Prostate gland (tissue), 2 donors: ENCODE measurements around the gene NXPH4. TPM values are rescaled to one million over a fixed set of nuclear protein-coding genes. Genes with fewer than 3 reads are reported as not detected.

Experiments used
- DNase-seq: peaks from one replicate; pipeline ENCODE4 v3.0.0-alpha.2; 2019; ENCODE audit warnings: low spot score
- H3K27ac ChIP-seq, 2 donors: fragments of 200-600 bp; sonication (generic); 2 replicates each; pipeline ENCODE4 v1.5.1; 2017 to 2019
- H3K27me3 ChIP-seq: fragments of 200-600 bp; sonication (generic); replicated peaks from 2 replicates; pipeline ENCODE4 v1.5.1; 2019; ENCODE audit not compliant: insufficient read depth
- H3K36me3 ChIP-seq, 2 donors: fragments of 200-600 bp; sonication (generic); 1 replicate in 1 of 2; 2 replicates in 1 of 2; pipeline versions ENCODE4 v1.5.1 to v1.8.1; 2017 to 2019
- H3K4me1 ChIP-seq: fragments of 200-600 bp; sonication (generic); replicated peaks from 2 replicates; pipeline ENCODE4 v1.5.1; 2019
- H3K4me3 ChIP-seq, 2 donors: fragments of 200-600 bp; sonication (generic); 2 replicates each; pipeline ENCODE4 v1.5.1; 2017 to 2019
- H3K9me3 ChIP-seq: fragments of 200-600 bp; sonication (generic); 2 replicates; pipeline ENCODE4 v1.5.1; 2017
- CTCF ChIP-seq, 4 experiments: fragments of 200-600 bp in 2 of 4; fragments of 450-650 bp in 2 of 4; sonication (generic) in 2 of 4; IDR thresholded peaks; 1 replicate in 3 of 4; 2 replicates in 1 of 4; pipeline ENCODE4 v1.5.1; 2016 to 2019; ENCODE audit warnings: antibody characterized with exemption in 4 of 4, mild to moderate bottlenecking in 2 of 4, moderate library complexity in 2 of 4
- POLR2A ChIP-seq: fragments of 450-650 bp; IDR thresholded peaks from one replicate; pipeline ENCODE4 v1.6.1; 2016; ENCODE audit warnings: antibody characterized with exemption, mild to moderate bottlenecking
- POLR2AphosphoS5 ChIP-seq: sonication (generic); formaldehyde crosslinking; IDR thresholded peaks from one replicate; pipeline ENCODE4 v1.6.1; 2017; ENCODE audit warnings: antibody characterized with exemption
- WGBS: methylation state at CpG from one replicate; pipeline ENCODE4 v1.1.5; 2018; 5-methylcytosine and 5-hydroxymethylcytosine counted together
- intact Hi-C: fragments of 100-400 bp; cut with DNase I; formaldehyde crosslinking; loops from one replicate; pipeline ENCODE4 v1.14.2; 2022
- total RNA-seq, 2 donors: library from RNA; depleted of rRNA; stranded (reverse); fragments of >200 nt; gene quantifications; one replicate each; pipeline ENCODE4 v1.1.0, GENCODE V29; 2016

The NXPH4 gene
- total RNA-seq, 2 donors from 2014 or later: 10.2 to 18.1 TPM

DNA sequence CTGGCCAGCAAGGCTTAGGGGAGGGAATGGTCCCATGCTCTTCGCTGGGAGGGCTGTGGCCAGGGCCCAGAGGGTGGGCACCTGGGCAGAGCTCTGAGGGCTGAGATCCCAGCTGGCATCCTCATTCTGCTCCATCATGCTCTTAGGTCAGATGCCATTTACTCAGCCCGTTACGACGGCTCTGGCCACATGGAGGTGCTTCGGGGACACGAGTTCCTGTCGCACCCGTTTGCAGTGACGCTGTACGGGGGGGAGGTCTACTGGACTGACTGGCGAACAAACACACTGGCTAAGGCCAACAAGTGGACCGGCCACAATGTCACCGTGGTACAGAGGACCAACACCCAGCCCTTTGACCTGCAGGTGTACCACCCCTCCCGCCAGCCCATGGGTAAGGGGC lies 38.4 kb upstream of the NXPH4 start:
- WGBS: 86% methylated on average over 14 of the region's 14 CpGs
- H3K36me3 ChIP-seq: peaks cover 3 to 19% of the 10 kb centered on the region in 2 donors

GRCh38 chr12:57179331-57180086 lies 37.1 kb upstream of the NXPH4 start:
- H3K27ac ChIP-seq: no peak overlapping the region
- TF ChIP-seq POLR2AphosphoS5 (no peak), CTCF (IDR thresholded peaks at IDR 0.05) (no peak), POLR2A (no peak)
- WGBS: 91% methylated on average over 27 of the region's 27 CpGs
- H3K27me3 ChIP-seq: no peaks in the 10 kb centered on the region
- H3K9me3 ChIP-seq: no peaks in the 10 kb centered on the region
- peaks cover 3% of the 10 kb centered on the region for H3K4me1 ChIP-seq
- intact Hi-C loops: loop anchor here (5.0 kb wide), 1 partner anchor 112 kb away; no protein-coding TSS in a partner anchor
- DNase-seq: no peak
- H3K4me3 ChIP-seq: no peak overlapping the region
- H3K36me3 ChIP-seq: peaks cover 3 to 28% of the 10 kb centered on the region in 2 donors

More for the DNA sequence above, 38.4 kb upstream of the NXPH4 start:
- TF ChIP-seq POLR2AphosphoS5: no peak
- TF ChIP-seq POLR2A: no peak
- no peak for TF ChIP-seq CTCF (IDR thresholded peaks at IDR 0.05)
- peaks cover 3% of the 10 kb centered on the region for H3K4me1 ChIP-seq
- intact Hi-C loops: no loop called here
- DNase-seq: no peak
- H3K9me3 ChIP-seq: no peaks in the 10 kb centered on the region
- H3K27ac ChIP-seq: no peak overlapping the region
- H3K4me3 ChIP-seq: no peak overlapping the region
- H3K27me3 ChIP-seq: no peaks in the 10 kb centered on the region

- WGBS: 93% methylated on average over 18 of the region's 20 CpGs
- intact Hi-C loops: loop anchor here (5.0 kb wide), 1 partner anchor 113 kb away; no protein-coding TSS in a partner anchor
- peaks cover 3% of the 10 kb centered on the region for H3K4me1 ChIP-seq
- H3K27ac ChIP-seq: no peak overlapping the region
- H3K4me3 ChIP-seq: no peak overlapping the region
- DNase-seq: no peak
- H3K27me3 ChIP-seq: no peaks in the 10 kb centered on the region
- H3K36me3 ChIP-seq: peaks cover 3 to 38% of the 10 kb centered on the region in 2 donors
- TF ChIP-seq CTCF (IDR thresholded peaks at IDR 0.05): no peak
- TF ChIP-seq POLR2A: no peak
- TF ChIP-seq POLR2AphosphoS5: no peak
- no peaks in the 10 kb centered on the region for H3K9me3 ChIP-seq
Measured at GRCh38 chr12:57180321-57180989, 36.1 kb upstream of the NXPH4 start.

DNA sequence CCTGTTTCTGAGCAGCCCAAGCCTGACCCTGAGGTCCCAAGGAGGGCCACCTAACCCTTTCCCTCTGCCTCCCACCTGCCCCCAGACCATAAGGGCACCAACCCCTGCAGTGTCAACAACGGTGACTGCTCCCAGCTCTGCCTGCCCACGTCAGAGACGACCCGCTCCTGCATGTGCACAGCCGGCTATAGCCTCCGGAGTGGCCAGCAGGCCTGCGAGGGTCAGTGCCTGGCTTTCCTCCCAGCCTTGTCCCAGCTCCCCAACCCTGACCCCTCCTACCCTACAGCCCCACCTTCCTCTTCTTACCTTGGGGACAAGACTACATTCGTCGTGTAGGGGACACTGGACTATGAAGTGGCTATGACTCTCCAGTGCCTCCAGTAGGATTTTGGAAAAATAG lies 35.5 kb upstream of the NXPH4 start:
- intact Hi-C loops: loop anchor here (5.0 kb wide), 1 partner anchor 114 kb away; no protein-coding TSS in a partner anchor

More for the DNA sequence above, 35.5 kb upstream of the NXPH4 start:
- Histone ChIP-seq H3K27ac (no peak overlapping the region), H3K4me1 (no peaks in the 10 kb centered on the region), H3K4me3 (no peak overlapping the region), H3K36me3 (peaks cover 5 to 40% of the 10 kb centered on the region in 2 donors), H3K27me3 (no peaks in the 10 kb centered on the region), H3K9me3 (no peaks in the 10 kb centered on the region)
- no peak for TF ChIP-seq POLR2AphosphoS5
- TF ChIP-seq POLR2A: no peak
- TF ChIP-seq CTCF (IDR thresholded peaks at IDR 0.05): no peak
- WGBS: 51% methylated on average over 9 of the region's 9 CpGs
- no peak for DNase-seq
